Kidney epithelial cell (primary cell): ENCODE data around the gene LNX2. TPM values are rescaled to one million over a fixed set of nuclear protein-coding genes. Genes with fewer than 3 reads are reported as not detected.

Experiments
- DNase-seq: peaks from one replicate; pipeline ENCODE4 v3.0.0-alpha.2; 2010; ENCODE audit warnings: low read depth
- H3K27me3 ChIP-seq: 2 replicates; pipeline ENCODE4 v1.6.0; 2011; ENCODE audit warnings: low read length; ENCODE audit not compliant: control insufficient read depth, insufficient read depth
- H3K36me3 ChIP-seq: 2 replicates; pipeline ENCODE4 v1.5.1; 2011; ENCODE audit warnings: low read length; ENCODE audit not compliant: control insufficient read depth, insufficient read depth
- H3K4me3 ChIP-seq: 2 replicates; pipeline ENCODE4 v1.5.1; 2011; ENCODE audit warnings: low read depth, mild to moderate bottlenecking, control low read depth, low read length
- CTCF ChIP-seq: IDR thresholded peaks from 2 replicates; pipeline ENCODE4 v1.5.1; 2011; ENCODE audit warnings: mild to moderate bottlenecking, moderate library complexity, low read length, control low read depth, inconsistent platforms; ENCODE audit not compliant: insufficient read depth, poor library complexity, severe bottlenecking
- total RNA-seq: library from RNA; depleted of rRNA; stranded (reverse); fragments of >200 nt; gene quantifications from 2 replicates; pipeline ENCODE4 v1.2.3, GENCODE V29; 2015

LNX2 gene
- total RNA-seq, 1 donor from 2014 or later, result 11.4 TPM

DNA sequence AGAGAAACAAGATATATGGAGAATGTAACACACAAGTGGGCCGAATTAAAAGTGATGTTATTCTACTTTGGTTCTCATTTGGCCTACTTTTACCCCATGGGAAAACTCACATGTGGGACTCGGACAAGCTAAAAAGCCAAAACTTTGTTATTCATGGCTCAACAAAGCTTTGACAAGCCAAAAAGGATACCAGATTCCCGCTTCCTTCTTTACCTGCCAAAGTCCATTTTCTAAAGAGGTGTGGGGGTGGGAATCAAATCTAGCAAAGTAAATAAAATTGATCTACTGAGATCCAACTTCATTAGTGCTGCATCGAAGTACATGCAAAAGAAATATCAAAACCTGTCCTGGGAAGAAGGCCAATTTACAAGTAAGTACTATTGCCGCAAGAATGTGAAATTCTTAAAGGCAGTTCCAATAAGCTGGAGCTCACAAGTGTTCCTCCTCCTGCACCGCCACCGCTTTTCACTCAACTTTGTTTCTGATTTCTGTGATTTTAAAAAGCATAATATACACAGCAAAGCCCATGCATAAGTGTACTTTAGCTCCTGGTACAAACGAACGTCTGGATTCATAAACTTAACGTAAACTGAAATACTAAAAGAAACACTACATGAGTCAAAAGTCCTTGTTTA, 1.1 kb downstream of the LNX2 start:
- Histone ChIP-seq H3K4me3 (peak overlapping the region; percentile 79), H3K27me3 (no peaks in the 10 kb centered on the region), H3K36me3 (peaks cover 2% of the 10 kb centered on the region)
- TF ChIP-seq CTCF, result no peak
- DNase-seq, result no peak

- DNase-seq, result no peak
- no peaks in the 10 kb centered on the region for H3K27me3 ChIP-seq
- no peak overlapping the region for H3K4me3 ChIP-seq
- TF ChIP-seq CTCF, result no peak
- H3K36me3 ChIP-seq, result no peaks in the 10 kb centered on the region
Measured at GRCh38 chr13:27617881-27618321, 2.4 kb downstream of the LNX2 start.

- no peak for DNase-seq
- no peak for TF ChIP-seq CTCF
- no peaks in the 10 kb centered on the region for H3K36me3 ChIP-seq
- H3K4me3 ChIP-seq, result no peak overlapping the region
- H3K27me3 ChIP-seq, result no peaks in the 10 kb centered on the region
Measured at GRCh38 chr13:27613628-27614027, 6.7 kb downstream of the LNX2 start.

- no peak overlapping the region for H3K4me3 ChIP-seq
- H3K27me3 ChIP-seq, result no peaks in the 10 kb centered on the region
- peak; percentile 54 for DNase-seq
- no peaks in the 10 kb centered on the region for H3K36me3 ChIP-seq
- TF ChIP-seq CTCF, result no peak
Measured at GRCh38 chr13:27607125-27607524, 13.2 kb downstream of the LNX2 start.

DNA sequence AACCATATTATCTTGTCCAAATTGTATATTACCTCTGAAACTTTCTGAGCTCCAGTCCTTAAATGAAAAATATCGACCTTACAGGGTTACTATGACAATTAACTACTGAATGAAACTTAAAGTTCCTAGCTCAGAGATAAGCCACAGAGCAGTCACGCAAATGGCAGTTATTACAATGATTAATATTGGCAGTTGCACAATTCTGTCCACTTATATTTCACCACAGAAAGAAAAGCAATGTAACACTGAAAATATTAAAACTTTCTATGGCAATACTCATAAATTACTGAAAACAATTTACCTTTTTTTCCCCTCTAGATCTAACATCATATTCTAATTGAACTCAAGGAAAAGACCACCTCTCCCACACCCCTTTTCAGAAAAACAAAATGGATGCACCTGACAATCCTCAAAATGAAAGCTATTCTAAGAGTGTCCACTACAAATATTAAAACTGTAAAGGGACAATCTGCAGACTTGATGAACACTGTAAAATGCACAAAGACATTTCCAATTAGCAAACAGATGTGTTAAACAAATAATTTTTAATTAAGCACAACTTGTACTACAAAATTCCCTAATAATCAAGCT, 14.6 kb downstream of the LNX2 start:
- DNase-seq, result no peak
- no peaks in the 10 kb centered on the region for H3K36me3 ChIP-seq
- H3K4me3 ChIP-seq, result no peak overlapping the region
- no peak for TF ChIP-seq CTCF
- no peaks in the 10 kb centered on the region for H3K27me3 ChIP-seq

- no peak for TF ChIP-seq CTCF
- no peak overlapping the region for H3K4me3 ChIP-seq
- H3K36me3 ChIP-seq, result no peaks in the 10 kb centered on the region
- no peak for DNase-seq
- H3K27me3 ChIP-seq, result no peaks in the 10 kb centered on the region
Measured at GRCh38 chr13:27605099-27605498, 15.2 kb downstream of the LNX2 start.
